Measurements from ENCODE around the gene AAR2.

Gene AAR2

DNA sequence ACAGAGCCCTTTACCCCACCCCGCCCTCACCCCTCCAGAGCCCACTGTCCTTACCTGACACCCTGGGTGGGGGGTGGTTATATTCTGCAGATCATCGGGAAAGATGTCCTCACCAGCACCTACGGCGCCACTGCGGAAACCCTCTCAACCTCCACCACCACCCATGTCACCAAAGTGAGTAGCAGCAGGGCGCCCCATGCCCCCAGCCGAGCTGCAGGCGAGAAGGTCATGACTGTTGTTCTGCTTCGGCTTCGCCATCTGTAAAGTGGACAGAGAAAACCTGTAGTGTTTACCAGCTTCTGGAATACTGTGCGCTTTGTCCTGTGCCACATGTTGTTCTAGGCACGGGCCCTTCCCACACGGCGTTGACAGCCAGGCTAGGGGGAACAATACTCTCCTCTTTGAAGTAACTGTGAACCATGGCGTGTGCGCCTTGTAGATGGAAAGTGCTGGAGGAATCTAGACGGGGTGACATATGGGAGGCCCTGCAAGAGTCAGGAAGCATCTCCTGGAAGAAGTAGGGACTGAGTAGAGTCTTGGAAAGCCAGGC, 16.5 kb upstream of the AAR2 start:
- no peak for FAIRE-seq

DNA sequence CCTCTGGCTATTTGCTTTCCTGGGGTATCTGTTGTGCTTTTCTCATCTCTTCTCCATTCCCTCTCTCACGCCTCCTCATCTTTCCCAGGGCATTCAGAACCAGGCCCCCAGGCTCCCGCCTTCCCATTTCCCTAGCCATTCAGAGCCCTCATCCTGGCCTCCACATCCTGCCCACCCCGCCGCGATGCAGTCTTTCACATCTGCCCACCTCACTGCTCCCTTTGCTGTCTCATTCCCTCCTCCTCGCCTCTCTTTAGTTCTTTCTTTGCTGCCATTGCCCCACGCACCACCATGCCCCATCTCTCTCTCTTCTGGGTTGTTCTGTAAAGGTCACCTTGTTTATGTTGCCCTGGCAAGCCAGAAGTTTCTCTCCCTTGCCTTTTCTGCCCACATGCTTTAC, 10.6 kb upstream of the AAR2 start:
- no peak for FAIRE-seq

DNA sequence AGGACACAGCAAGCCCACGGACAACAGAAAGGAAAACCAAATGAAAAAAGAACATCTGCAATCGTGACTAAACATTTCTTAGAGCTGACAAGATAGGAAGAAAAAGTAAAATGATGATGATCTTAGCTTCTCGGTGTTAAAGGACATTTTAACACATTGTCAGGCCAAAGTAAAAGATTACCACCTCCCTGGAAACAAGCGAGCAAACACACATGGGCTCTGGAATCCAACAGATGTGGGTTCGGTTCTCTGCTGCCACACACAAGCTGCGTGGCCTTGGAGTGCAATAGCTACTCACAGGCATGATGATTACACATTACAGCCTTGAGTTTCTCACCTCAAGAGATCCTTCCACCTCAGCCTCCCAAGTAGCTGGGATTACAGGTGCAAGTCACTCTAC, 7.5 kb upstream of the AAR2 start:
- FAIRE-seq = no peak

DNA sequence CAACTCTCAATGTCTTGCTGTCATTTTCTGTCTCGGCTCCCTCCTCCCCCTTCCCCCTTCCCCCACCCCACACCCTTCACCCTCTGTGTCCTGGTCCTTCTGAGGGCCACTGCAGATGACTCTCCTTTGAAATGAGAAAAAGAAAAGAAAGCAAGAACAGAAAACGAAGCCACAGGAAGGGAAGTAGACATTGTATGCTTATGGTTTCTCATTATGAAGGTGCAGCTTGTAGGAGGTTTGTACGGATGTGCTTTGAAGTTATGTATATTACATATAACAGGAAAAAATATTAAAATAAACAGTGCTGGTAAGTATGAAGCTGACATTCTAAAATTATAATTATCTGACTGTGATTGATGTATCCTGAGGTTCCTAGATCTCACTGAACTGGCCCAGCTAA, 6.3 kb upstream of the AAR2 start:
- no peak for FAIRE-seq

DNA sequence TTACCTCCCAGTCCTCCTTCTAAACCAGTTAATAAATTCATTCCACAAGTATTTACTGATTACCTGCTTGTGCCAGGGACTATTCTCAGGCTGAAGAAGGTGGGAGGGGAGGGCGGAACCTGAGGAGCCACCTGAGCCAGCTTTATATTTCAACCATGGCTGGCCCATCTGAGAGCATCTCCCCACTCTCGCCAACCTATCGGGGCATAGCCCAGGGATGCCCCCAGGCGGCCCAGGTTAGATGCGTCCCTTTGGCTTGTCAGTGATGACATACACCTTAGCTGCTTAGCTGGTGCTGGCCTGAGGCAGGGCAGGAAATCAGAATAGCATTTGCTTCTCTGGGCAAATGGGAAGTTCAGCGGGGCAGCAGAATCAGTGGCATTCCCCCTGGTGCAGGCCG, 4.9 kb upstream of the AAR2 start:
- no peak for FAIRE-seq

DNA sequence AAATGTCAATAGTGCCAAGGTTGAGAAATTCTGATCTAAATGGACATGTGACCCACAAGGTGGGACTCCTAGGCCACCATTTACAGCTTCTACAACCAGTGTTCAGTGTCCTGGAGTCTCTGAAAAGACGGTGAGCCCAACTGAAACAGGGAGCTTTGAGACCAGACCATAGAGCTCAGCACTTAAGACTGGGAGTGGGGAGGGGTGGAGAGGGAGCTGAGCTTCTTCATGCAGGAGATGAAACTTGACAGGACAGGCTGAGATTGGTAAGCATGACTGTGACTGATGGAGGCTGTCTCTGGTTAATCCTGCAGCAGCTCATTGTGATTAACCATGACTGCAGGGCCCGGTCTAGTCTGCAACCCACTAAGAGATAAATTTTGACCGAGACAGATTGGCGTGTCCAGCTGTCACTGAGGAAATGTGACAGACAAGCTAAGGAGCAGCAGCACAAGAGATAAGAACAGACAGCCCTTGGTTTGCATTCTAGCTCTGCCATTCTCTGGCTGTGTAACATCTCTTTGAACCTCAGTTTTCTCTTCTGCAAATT, 1.4 kb upstream of the AAR2 start:
- FAIRE-seq = no peak

DNA sequence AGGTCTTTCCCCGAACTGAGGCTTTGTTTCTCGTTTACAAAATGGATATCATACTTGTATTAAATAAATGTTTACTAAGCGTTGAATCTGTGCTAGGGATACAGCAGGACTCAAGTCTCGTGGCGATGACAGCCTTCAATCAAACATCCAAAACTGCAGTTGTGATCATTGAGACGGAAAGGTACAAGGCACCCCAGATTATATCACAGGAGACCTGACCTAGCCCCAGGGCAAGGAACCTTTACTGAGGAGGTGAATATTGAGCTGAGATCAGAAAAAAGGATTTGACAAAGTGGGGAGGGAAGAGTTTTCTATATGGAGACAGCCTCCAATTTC, 476 bp downstream of the AAR2 start:
- FAIRE-seq = no peak

DNA sequence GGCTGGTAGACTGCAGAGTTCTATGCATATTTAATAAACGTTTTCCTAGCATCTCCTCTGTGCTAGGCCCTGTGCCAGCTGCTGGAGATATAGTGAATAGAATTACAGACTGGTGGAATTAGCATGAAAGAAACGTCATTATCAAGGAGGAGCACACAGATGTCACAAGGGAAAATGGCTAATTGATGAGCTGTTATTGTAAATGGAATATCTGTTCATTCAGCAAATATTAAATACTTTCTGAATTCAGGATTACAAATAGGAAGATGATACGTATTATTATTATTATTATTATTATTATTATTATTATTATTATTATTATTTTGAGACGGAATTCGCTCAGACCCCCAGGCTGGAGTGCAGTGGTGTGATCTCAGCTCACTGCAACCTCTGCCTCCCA, 1.2 kb downstream of the AAR2 start:
- no peak for FAIRE-seq

DNA sequence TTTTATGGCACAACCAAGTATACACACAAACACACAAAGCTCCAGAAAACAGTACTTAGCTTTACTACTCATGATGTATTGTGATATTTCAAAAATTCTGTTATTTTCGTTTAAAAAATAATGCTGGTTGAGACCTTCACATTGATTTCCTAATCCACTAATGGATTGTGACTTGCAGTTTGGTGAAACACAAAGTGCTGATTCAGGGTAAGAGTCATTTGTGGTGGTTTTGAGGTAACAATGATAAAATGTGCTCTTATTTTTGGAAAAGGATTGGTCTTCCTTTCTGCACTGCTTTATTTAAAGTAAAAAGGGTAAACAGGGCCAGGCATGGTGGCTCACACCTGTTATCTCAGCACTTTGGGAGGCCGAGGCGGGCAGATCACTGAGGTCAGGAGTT, 1.9 kb downstream of the AAR2 start:
- FAIRE-seq = no peak

DNA sequence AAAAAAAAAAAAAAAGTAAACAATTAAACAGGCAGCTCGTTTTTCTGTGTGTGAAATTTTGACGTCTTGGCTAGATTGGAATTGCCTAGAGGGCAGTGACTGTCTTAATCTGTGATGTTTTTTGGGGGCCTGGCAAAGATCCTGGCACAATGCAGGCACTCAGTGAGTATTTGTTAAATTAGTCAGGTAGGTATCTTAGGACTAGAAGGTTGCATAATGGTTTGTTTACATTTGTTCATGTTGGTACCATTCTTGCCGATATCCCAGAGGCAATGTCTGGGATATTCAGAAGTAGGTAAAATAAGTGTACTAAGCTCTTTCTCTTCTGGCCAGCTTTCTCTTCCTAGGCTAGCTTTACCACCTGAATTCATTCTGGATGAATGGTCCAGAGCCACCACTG, 2.5 kb downstream of the AAR2 start:
- no peak for FAIRE-seq

DNA sequence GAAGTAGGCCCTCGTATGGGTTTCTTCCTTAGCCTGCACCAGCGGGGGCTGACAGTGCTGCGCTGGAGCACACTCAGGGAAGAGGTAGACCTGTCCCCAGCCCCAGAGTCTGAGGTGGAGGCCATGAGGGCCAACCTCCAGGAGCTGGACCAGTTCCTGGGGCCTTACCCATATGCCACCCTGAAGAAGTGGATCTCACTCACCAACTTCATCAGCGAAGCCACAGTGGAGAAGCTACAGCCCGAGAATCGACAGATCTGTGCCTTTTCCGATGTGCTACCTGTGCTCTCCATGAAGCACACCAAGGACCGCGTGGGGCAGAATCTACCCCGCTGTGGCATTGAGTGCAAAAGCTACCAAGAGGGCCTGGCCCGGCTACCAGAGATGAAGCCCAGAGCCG, 3.8 kb downstream of the AAR2 start:
- FAIRE-seq = no peak

DNA sequence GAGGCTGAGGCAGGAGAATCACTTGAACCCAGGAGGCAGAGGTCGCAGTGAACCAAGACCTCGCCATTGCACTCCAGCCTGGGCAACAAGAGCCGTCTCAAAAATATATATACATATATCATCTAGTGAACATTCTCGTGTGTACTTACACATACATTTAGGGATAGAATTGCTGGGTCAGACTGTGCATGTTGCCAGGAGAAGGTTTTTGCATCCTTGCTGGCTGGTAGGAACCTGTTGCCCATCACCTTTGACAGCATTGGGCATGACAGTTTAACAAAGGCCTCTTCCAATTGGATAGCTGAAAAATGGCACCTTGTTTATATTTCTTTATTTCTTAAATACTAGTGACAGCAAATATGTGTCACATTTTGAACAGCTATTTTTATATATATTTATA, 5.4 kb downstream of the AAR2 start:
- no peak for FAIRE-seq

DNA sequence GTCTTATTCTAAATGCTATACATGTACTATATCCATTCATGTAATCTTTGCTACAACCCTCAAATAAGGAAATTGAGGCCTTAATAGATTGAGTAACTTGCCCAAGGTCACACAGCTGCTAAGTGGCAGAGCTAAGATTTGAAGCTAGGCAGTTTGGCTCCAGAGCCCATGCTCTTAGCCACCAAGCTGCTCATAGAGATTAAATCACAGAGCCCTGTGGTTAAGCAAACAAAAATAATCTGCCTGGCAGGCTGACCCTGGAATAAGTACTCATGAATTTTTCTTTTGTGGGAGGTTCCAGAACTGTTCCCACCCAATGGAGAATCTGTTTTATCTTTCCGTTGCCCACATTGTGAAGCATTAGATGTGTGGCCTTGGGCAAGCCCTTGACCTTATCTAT, 7.4 kb downstream of the AAR2 start:
- no peak for FAIRE-seq

DNA sequence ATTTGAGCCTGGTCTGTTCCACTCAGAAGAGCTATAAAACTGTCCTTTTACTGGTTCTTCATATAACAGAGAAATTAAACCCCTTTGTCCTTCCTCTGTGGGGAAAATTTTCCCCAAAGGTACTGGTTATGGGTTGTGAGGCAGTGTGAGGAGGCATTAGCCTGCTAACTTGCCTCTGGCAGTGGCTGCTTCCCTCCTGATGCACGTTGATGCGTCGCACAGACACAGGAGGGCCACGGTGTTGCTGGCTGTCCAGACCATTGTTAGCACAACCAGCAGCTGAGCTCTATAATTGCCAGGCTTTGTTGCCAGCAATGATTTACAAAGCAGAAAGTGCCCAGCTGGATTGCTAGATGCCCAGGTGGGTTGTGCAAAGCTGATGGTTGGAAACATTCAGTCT, 10.1 kb downstream of the AAR2 start:
- FAIRE-seq = no peak

DNA sequence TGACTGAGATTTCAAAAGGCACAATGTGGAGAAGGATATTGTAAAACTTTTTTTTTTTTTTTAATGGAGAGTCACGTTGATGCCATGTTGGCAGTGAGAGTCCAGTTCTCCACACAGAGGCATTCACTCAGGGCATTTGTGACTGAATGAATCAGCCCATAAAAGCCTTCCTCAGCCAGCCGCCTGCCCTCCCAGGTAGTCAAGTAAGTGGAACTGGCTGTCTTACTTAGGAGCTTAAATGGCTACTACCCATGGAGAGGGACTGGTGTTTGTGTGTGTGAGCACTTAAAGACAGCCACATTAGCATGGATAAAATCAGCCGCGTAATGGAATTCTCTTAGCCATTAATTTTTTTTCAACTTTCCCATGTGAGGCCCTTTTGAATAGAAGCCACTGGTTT, 12.6 kb downstream of the AAR2 start:
- FAIRE-seq = no peak

DNA sequence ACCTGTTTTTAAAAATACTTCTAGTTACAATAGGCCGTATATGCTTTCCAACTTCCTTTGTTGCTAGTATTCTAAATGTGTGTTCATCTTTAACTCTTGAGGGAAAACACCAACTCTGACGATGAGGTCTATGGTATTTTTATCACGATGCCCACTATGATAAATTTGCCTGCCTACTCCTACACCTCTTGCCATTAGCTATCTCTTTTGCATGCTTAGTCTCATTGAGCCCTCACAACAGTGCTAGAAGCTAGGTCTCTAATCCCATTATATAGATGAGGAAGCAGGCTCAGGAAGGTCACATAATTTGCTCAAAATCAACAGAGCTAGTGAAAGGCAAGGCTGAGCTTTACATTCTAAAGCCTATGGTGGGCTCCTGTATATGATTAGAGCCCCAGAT, 13.2 kb downstream of the AAR2 start:
- FAIRE-seq = no peak

DNA sequence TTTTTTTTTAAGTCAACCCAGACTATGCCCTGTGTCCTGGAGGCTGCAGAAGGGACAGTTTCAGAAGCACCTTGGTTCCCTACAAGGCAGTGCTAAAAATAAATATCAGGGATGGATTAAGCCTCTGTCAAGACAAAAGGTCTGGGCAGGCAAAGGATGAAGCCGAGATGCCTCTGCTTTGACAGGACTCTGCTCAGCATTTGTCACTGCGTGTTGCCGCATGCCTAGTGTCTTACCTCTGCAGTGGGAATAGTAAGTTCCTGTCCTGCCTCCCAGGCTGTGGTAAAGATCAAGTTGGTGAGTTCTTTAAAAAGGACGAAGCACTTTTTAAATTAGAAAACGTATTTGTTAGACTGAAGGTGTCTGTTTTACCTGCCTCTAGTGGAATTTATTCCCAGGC, 15.1 kb downstream of the AAR2 start:
- FAIRE-seq = no peak

DNA sequence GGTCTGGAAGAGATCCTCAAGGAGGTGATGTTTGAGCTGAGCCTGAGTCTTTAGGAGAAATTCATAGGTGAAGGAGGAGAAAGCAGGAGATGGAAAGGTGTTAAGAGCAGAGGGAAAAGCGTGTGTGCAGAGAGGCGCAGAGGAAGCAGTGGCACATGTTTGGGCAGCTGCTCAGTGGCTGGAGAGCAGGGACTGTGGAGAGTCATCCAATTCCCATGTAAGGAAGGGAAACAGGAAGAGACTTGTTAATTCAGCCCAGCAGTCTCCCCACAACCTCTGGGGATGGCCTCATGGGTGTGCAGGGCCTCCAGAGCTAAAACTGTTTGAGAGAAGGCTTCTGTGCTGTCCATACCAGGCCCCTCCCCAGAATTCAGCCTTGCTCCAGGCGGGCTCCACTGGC, 16.2 kb downstream of the AAR2 start:
- no peak for FAIRE-seq

DNA sequence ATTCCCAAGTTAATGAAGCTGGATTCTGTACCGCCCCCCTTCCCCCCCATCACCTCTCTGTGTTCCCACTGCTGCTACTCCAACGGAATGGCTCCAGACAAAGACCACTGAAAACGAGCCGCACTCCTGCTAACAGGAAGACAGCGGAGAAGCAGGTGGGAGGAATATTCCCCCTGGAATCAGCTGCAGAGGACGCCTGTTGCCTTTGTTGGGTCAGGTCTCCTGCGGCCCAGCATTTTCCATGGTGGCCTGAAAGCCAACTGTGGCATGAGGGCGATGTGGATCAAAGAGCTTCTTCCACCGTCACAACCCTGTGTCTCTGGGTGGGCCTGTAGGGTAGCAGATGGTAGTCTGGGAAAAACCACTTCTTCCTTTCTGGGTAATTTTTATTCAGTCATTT, 16.8 kb downstream of the AAR2 start:
- no peak for FAIRE-seq

DNA sequence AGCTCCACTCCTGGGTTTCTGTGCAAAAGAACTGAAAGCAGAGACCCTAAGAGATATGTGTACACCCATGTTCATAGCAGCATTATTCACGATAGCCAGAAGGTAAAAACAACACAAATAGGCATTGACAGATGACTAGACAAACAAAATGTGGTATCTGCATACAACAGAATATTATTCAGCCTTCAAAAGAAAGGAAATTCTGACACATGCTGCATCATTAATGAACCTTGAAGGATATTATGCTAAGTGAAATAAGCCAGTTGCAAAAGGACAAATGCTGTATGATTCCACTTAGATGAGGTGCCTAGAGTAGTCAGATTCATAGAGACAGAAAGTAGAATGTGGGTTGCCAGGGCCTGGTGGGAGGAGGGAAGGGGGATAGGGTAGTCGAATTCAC, 17.8 kb downstream of the AAR2 start:
- no peak for FAIRE-seq

DNA sequence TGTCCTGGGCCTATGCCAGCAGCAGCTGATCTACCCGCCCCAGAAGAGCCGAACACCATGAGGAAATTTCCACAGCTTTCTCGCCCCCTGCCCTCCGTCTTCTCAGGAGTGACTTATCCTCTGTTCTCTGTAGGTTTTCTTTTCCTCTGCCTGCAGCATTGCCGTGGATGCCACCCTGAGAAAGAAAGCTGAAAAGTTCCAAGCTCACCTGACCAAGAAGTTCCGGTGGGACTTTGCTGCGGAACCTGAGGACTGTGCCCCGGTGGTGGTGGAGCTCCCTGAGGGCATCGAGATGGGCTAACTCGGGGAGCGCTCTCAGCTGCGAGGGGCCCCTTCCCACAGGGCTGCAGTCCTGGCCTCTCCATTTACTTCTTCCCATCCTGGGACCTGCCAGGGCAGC, 19.2 kb downstream of the AAR2 start:
- FAIRE-seq = no peak

DNA sequence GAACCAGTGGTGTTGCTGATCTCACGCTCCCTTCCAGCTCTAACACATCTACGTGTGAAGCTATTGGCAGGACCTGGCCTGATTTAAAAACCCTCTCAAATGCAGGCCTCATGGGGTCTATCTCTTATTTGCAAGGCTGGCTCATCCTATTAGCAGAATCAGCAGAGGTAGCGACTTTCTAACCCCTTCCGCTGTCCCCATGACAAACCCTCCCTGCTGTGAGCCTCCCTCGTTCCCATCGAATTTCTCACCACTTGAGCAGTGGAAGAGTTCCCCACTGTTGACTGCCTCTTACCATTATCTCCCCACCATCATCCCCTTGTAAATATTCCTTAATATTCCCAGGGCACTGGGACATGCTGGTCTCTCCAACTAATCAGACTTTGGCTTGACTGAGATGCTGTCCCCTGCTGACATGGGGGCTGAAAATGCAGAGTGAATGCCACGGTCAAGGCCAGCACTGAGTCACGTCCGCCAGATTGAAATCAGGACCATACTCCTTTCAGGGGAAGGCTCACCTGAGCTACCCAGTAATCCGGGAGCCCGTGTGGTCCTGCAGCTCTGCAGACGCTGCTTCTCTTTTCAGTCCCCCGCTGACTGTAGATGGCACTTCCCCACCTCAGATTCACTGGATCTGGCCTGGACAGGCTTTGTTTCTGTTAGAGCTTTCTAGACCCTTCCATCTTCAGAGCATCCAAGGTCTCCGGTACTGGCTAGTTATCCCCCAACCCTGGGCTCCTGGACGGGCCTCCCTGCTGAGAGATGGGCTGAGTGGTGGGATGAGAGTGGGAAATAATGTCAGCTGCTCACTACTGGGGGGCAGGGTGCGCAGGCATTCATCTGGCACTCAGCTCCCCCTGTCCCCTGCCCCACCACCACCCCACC, 23.1 kb downstream of the AAR2 start:
- no peak for FAIRE-seq

DNA sequence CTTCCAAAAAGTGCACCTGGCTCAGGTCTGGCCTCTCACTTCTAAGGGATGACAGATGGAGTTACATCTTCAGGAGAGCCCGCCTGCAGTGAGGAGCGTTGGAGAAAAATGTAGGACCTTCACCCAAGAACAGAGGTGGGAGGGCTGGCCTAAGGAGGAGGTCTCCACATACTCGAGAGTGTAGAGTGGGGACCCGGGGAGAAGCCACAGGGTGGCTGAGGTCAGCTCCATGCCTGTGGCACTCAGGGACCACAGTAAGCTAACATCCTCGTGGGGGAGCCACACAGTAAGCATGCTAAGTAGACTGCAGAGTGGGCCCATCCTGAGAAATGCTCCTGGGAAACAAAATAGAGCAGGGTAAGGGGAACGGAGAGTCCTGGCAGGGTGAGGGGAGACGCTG, 24.0 kb downstream of the AAR2 start:
- no peak for FAIRE-seq

DNA sequence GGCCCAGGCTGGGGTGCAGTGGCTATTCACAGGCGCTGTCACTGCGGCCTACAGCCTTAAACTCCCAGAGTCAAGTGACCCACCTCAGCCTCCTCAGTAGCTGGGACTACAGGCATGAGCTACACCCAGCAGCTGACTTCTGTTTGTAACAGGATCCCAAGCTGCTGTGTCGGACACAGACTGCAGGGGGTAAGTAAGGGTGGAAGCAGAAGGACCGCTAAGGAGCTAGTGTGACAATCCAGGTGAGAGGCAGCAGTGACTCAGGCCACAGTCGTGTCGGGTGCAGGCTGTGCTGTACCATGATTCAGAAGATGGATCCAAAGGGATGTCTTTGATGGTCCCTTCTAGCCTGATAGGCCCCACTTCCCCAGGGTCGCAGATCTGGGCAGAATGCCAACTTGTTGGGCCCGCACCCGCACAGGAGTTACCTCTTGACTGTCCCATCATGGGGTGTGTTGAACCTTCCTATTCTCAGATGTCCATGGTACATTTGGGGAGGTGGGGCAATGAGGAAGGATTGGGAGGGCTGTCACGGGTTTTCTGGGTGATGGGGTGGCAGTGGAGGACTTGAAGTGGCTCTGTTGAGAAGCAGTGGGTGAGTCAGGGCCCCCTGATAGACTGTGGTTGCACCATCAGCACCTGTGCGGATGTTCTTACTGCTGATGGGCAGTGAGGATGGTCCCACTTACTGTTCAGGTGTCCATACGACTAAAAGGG, 25.3 kb downstream of the AAR2 start:
- no peak for FAIRE-seq
